Keratinocyte (primary cell): ENCODE results near the gene DIP2B.

Source experiments
- EZH2 ChIP-seq: IDR thresholded peaks from one replicate; pipeline ENCODE4 v1.6.1; 2012; ENCODE audit warnings: inconsistent platforms, mild to moderate bottlenecking, low read length, moderate library complexity
- TF ChIP-seq, protein P1 (sequence below), 3 experiments: IDR thresholded peaks in 1 of 3; conservative IDR thresholded peaks in 1 of 3; optimal IDR thresholded peaks in 1 of 3; 2 replicates in 2 of 3; 3 replicates in 1 of 3; pipeline versions ENCODE3 to v1.5.1; 2011; ENCODE audit warnings: low read length in 3 of 3, mild to moderate bottlenecking in 3 of 3, moderate library complexity in 2 of 3, control low read depth in 1 of 3, inconsistent platforms in 1 of 3; ENCODE audit not compliant: insufficient read depth in 2 of 3; ENCODE audit errors: extremely low read depth in 1 of 3

DNA sequence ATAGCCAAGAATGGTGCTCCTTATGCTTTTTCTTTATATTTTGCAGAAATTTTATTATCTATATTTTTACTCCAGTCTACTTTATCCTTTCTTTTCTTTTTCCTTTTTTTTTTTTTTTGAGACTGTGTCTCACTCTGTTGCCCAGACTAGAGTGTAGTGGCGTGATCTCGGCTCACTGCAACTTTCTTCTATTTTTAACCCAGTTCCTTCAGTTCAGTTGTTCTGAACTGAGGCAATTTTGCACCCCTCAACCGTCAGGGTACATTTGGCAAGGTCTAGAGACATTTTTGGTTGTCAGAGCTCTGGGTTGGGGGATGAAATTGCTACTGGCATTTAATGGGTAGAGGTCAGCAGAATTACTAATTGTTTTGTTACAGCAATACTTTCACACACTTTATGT lies 75.7 kb downstream of the DIP2B start:
- TF ChIP-seq, protein P1, sequence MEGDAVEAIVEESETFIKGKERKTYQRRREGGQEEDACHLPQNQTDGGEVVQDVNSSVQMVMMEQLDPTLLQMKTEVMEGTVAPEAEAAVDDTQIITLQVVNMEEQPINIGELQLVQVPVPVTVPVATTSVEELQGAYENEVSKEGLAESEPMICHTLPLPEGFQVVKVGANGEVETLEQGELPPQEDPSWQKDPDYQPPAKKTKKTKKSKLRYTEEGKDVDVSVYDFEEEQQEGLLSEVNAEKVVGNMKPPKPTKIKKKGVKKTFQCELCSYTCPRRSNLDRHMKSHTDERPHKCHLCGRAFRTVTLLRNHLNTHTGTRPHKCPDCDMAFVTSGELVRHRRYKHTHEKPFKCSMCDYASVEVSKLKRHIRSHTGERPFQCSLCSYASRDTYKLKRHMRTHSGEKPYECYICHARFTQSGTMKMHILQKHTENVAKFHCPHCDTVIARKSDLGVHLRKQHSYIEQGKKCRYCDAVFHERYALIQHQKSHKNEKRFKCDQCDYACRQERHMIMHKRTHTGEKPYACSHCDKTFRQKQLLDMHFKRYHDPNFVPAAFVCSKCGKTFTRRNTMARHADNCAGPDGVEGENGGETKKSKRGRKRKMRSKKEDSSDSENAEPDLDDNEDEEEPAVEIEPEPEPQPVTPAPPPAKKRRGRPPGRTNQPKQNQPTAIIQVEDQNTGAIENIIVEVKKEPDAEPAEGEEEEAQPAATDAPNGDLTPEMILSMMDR (optimal IDR thresholded peaks at IDR 0.05 in 1 of 3, IDR thresholded peaks at IDR 0.05 in 1 of 3, conservative IDR thresholded peaks at IDR 0.05 in 1 of 3; ENCODE audit: extremely low read depth in 1 of 3, insufficient read depth in 2 of 3, low read length in 3 of 3) = no peak
- no peak for TF ChIP-seq EZH2
